ENCODE measurements around the gene ATP9A. TPM values are rescaled to one million over a fixed set of nuclear protein-coding genes. Genes with fewer than 3 reads are reported as not detected.

Gene ATP9A
- total and polyA plus RNA-seq, 10 of the 15 experiments (the other 5 are each of a cell fraction or from before 2014, with no cell fraction given), result 0.03 to 0.81 (median 0.14) TPM

- ATAC-seq (no peak), FAIRE-seq (no peak), DNase-seq (ENCODE audit: low read depth, low spot score) (no peak)
- in situ Hi-C loops (cut with MboI), result no loop called here
- intact Hi-C loops (cut with micrococcal nuclease; ENCODE audit: unreplicated experiment), result no loop called here
- ChIA-PET POLR2A (no interaction called here), RAD21 (ENCODE audit: unreplicated experiment) (no interaction called here), SMC1A (ENCODE audit: uncharacterized antibody, unreplicated experiment) (no interaction called here), CTCF (no interaction called here)
- Histone ChIP-seq H2AFZ (ENCODE audit: control insufficient read depth, low read depth, low read length) (no peak overlapping the region), H3K27ac (ENCODE audit: control insufficient read depth, insufficient read depth) (no peak overlapping the region), H3K4me2 (ENCODE audit: control insufficient read depth, insufficient read depth) (no peak overlapping the region), H3K27me3 (replicated peaks in 1 of 2; ENCODE audit: control insufficient read depth in 2 of 2, insufficient read depth in 2 of 2, low read length in 1 of 2) (no peaks in the 10 kb centered on the region), H3K9me3 (replicated peaks; ENCODE audit: control insufficient read depth, insufficient read depth, low read length) (no peaks in the 10 kb centered on the region), H3K4me1 (ENCODE audit: control insufficient read depth, insufficient read depth, low read length) (no peaks in the 10 kb centered on the region), H3K36me3 (ENCODE audit: control insufficient read depth in 2 of 2, insufficient read depth in 2 of 2, low read length in 1 of 2) (no peaks in the 10 kb centered on the region), H4K20me1 (ENCODE audit: control insufficient read depth, insufficient read depth) (no peaks in the 10 kb centered on the region), H3K4me3 (no peak overlapping the region), H3K79me2 (ENCODE audit: control insufficient read depth, insufficient read depth, low read length) (no peaks in the 10 kb centered on the region), H3K9ac (ENCODE audit: control insufficient read depth, insufficient read depth, low read length) (no peak overlapping the region)
- TF ChIP-seq REST (IDR thresholded peaks at IDR 0.05; ENCODE audit: low read depth, low read length), result no peak
- TF ChIP-seq DPF2 (IDR thresholded peaks at IDR 0.05), result no peak
- no peak for TF ChIP-seq ZBTB4 (CRISPR knock-in tag; IDR thresholded peaks at IDR 0.05)
- TF ChIP-seq IKZF1 (conservative IDR thresholded peaks at IDR 0.05), result no peak
- TF ChIP-seq GABPA (IDR thresholded peaks at IDR 0.05; ENCODE audit: low read depth), result no peak
- no peak for TF ChIP-seq BRCA1 (IDR thresholded peaks at IDR 0.05; ENCODE audit: low read depth, low read length)
- no peak for TF ChIP-seq RFX5 (IDR thresholded peaks at IDR 0.05; ENCODE audit: low read depth, low read length)
- TF ChIP-seq ASH2L (IDR thresholded peaks at IDR 0.05; ENCODE audit: borderline replicate concordance, low read depth), result no peak
- no TSS peak for BruUV-seq (replicated peaks)
- 51% methylated on average over 12 of the region's 12 CpGs for WGBS (ENCODE audit: insufficient coverage, insufficient replicate concordance, low lambda C conversion rate, missing lambda C conversion rate)
Observed at GRCh38 chr20:51758978-51759544, 9.1 kb downstream of the ATP9A start.

All from GM12878 (cell line).